GM13976 (cell line): ENCODE measurements around the gene PLCL2.

ENCODE experiments used
- DNase-seq: peaks from one replicate; pipeline ENCODE4 v3.0.0; 2012; ENCODE audit warnings: low spot score
- CTCF ChIP-seq: IDR thresholded peaks from 2 replicates; pipeline ENCODE4 v1.5.1; 2012; ENCODE audit warnings: borderline replicate concordance, mild to moderate bottlenecking; ENCODE audit not compliant: insufficient read depth; ENCODE audit errors: extremely low read depth, missing control alignments, control extremely low read depth
- in situ Hi-C: fragments of 300-500 bp; cut with MboI; formaldehyde crosslinking; loops from one replicate; pipeline ENCODE4 v1.12.0; 2022; ENCODE audit warnings: low sequenced_read_pairs, mixed read lengths, inconsistent platforms; ENCODE audit not compliant: unreplicated experiment

Gene PLCL2

GRCh38 chr3:16910207-16910606, 25.5 kb downstream of the PLCL2 start:
- no peak for TF ChIP-seq CTCF
- in situ Hi-C loops = no loop called here
- no peak for DNase-seq

- in situ Hi-C loops = no loop called here
- no peak for DNase-seq
- no peak for TF ChIP-seq CTCF
Observed at GRCh38 chr3:16911916-16912315, 27.2 kb downstream of the PLCL2 start.

- TF ChIP-seq CTCF = no peak
- no peak for DNase-seq
- in situ Hi-C loops = no loop called here
Observed at GRCh38 chr3:16912400-16913263, 27.9 kb downstream of the PLCL2 start.

- in situ Hi-C loops = no loop called here
- no peak for DNase-seq
- TF ChIP-seq CTCF = no peak
Observed at GRCh38 chr3:16913264-16913580, 28.5 kb downstream of the PLCL2 start.

GRCh38 chr3:16916840-16917239, 32.1 kb downstream of the PLCL2 start:
- no peak for DNase-seq
- in situ Hi-C loops = no loop called here
- TF ChIP-seq CTCF = no peak

- TF ChIP-seq CTCF = no peak
- DNase-seq = no peak
- in situ Hi-C loops = no loop called here
Observed at GRCh38 chr3:16917256-16917935, 32.6 kb downstream of the PLCL2 start.
